GM21381 (cell line): ENCODE data around the gene PGLYRP4.
"Not testable (repeated sequence)": the region's sequence is repeated elsewhere in the genome, so short reads cannot be mapped to it uniquely, and the experiment has no call there.

Experiments
- ATAC-seq: cut with Tn5 transposase; IDR thresholded peaks from one replicate; pipeline ENCODE4 v1.9.1; 2021; ENCODE audit warnings: mild to moderate bottlenecking, moderate library complexity; ENCODE audit not compliant: unreplicated experiment

The PGLYRP4 gene

GRCh38 chr1:153341431-153341934 is 7.2 kb downstream of the PGLYRP4 start:
- ATAC-seq, result no peak

- ATAC-seq, result no peak
Measured at GRCh38 chr1:153340356-153340755, 8.3 kb downstream of the PGLYRP4 start.

GRCh38 chr1:153339802-153340201 is 8.8 kb downstream of the PGLYRP4 start:
- ATAC-seq, result no peak

- ATAC-seq, result no peak
Measured at GRCh38 chr1:153337980-153338853, 10.4 kb downstream of the PGLYRP4 start.

- ATAC-seq, result no peak
Measured at GRCh38 chr1:153336650-153337049, 12.0 kb downstream of the PGLYRP4 start.

- ATAC-seq, result no peak
Measured at GRCh38 chr1:153333902-153334301, 14.7 kb downstream of the PGLYRP4 start.

- no peak for ATAC-seq
Measured at GRCh38 chr1:153324912-153325311, 23.7 kb downstream of the PGLYRP4 start.

GRCh38 chr1:153322568-153322967 is 26.1 kb downstream of the PGLYRP4 start:
- ATAC-seq, result no peak

- not testable (repeated sequence) for ATAC-seq
Measured at GRCh38 chr1:153318145-153318544, 30.5 kb downstream of the PGLYRP4 start.

GRCh38 chr1:153316013-153316412 is 32.6 kb downstream of the PGLYRP4 start:
- ATAC-seq, result not testable (repeated sequence)

GRCh38 chr1:153314388-153314787 is 34.3 kb downstream of the PGLYRP4 start:
- not testable (repeated sequence) for ATAC-seq

GRCh38 chr1:153313288-153313687 is 35.4 kb downstream of the PGLYRP4 start:
- no peak for ATAC-seq

GRCh38 chr1:153312570-153313186 is 36.0 kb downstream of the PGLYRP4 start, which contains the start of gene PGLYRP3:
PGLYRP3 (minus strand) TSS chr1:153312952; CDS start chr1:153310665, 2,287 bp downstream.
- ATAC-seq, result no peak

- ATAC-seq, result no peak
Measured at GRCh38 chr1:153310526-153310925, 38.1 kb downstream of the PGLYRP4 start.

GRCh38 chr1:153309441-153309840 is 39.2 kb downstream of the PGLYRP4 start:
- no peak for ATAC-seq

GRCh38 chr1:153308540-153308939 is 40.1 kb downstream of the PGLYRP4 start:
- no peak for ATAC-seq

- ATAC-seq, result no peak
Measured at GRCh38 chr1:153307221-153307600, 41.4 kb downstream of the PGLYRP4 start.

- no peak for ATAC-seq
Measured at GRCh38 chr1:153306303-153307220, 42.1 kb downstream of the PGLYRP4 start.

- no peak for ATAC-seq
Measured at GRCh38 chr1:153305682-153306081, 43.0 kb downstream of the PGLYRP4 start.

- no peak for ATAC-seq
Measured at GRCh38 chr1:153302308-153302707, 46.3 kb downstream of the PGLYRP4 start.

- ATAC-seq, result no peak
Measured at GRCh38 chr1:153293851-153294250, 54.8 kb downstream of the PGLYRP4 start.
